B cell (primary cell): ENCODE measurements around the gene TFAP2A. TPM values are rescaled to one million over a fixed set of nuclear protein-coding genes. Genes with fewer than 3 reads are reported as not detected.

Experiments used
- ATAC-seq: fragments of 200-7000 bp; cut with Tn5 transposase; one replicate; pipeline ENCODE4 v1.10.0; 2021; ENCODE audit warnings: low read depth, mild to moderate bottlenecking, moderate number of reproducible peaks, moderate library complexity
- CTCF ChIA-PET: fragments of 350-600 bp; sonication (Branson Sonifier 250); formaldehyde crosslinking; loops from one replicate; lab custom pipeline; 2021; ENCODE audit warnings: antibody characterized with exemption, inconsistent platforms; lab: Charles Lee
- POLR2A ChIA-PET: fragments of 350-600 bp; sonication (Branson Sonifier 250); formaldehyde crosslinking; loops from one replicate; lab custom pipeline; 2021; ENCODE audit warnings: antibody characterized with exemption; lab: Charles Lee
- DNase-seq: peaks from one replicate; pipeline ENCODE4 v3.0.0; 2013
- H2AFZ ChIP-seq: 2 replicates; pipeline ENCODE4 v1.6.1; 2012; ENCODE audit warnings: mild to moderate bottlenecking, low read depth, low read length; ENCODE audit not compliant: insufficient read depth, poor library complexity, severe bottlenecking
- H3K27ac ChIP-seq, 2 donors: 1 replicate in 1 of 2; 2 replicates in 1 of 2; pipeline ENCODE4 v1.5.1; 2012 to 2013; ENCODE audit warnings: low read length in 2 of 2, mild to moderate bottlenecking in 2 of 2, moderate library complexity in 1 of 2
- H3K27me3 ChIP-seq, 4 experiments: fragments of 200-600 bp in 1 of 4; sonication (generic) in 1 of 4; replicated peaks in 1 of 4; 1 replicate in 2 of 4; 2 replicates in 2 of 4; pipeline versions ENCODE4 v1.6.1 to v1.7.0; 2013 to 2016; ENCODE audit warnings: low read length in 3 of 4, mild to moderate bottlenecking in 2 of 4, mixed read lengths in 1 of 4, moderate library complexity in 1 of 4; ENCODE audit not compliant: insufficient read depth in 4 of 4, control insufficient read depth in 3 of 4; ENCODE audit errors: control extremely low read depth in 1 of 4
- H3K36me3 ChIP-seq, 2 experiments: replicated peaks in 1 of 2; 1 replicate in 1 of 2; 2 replicates in 1 of 2; pipeline versions ENCODE4 v1.6.1 to v1.7.1; 2013; ENCODE audit warnings: low read length in 1 of 2; ENCODE audit not compliant: insufficient read depth in 2 of 2, control insufficient read depth in 1 of 2; ENCODE audit errors: control extremely low read depth in 1 of 2, extremely low read depth in 1 of 2
- H3K4me1 ChIP-seq, 2 donors: fragments of 200-600 bp in 1 of 2; sonication (generic) in 1 of 2; 1 replicate in 1 of 2; 2 replicates in 1 of 2; pipeline versions ENCODE4 v1.5.1 to v1.6.1; 2013 to 2017; ENCODE audit warnings: low read length in 2 of 2; ENCODE audit not compliant: control insufficient read depth in 2 of 2, insufficient read depth in 2 of 2
- H3K4me2 ChIP-seq: replicated peaks from 2 replicates; pipeline ENCODE3; 2012; ENCODE audit warnings: mild to moderate bottlenecking, low read depth, low read length; ENCODE audit not compliant: poor library complexity, severe bottlenecking
- H3K4me3 ChIP-seq, 5 experiments: fragments of 200-600 bp in 1 of 5; sonication (generic) in 1 of 5; 1 replicate in 3 of 5; 2 replicates in 2 of 5; pipeline versions ENCODE4 v1.5.1 to v1.7.0; 2011 to 2016; ENCODE audit warnings: low read length in 4 of 5, mild to moderate bottlenecking in 4 of 5, low read depth in 2 of 5, control low read depth in 1 of 5, moderate library complexity in 1 of 5; ENCODE audit not compliant: insufficient read depth in 1 of 5; ENCODE audit errors: control extremely low read depth in 1 of 5, extremely low read depth in 1 of 5
- H3K79me2 ChIP-seq: fragments of 200-600 bp; sonication (generic); one replicate; pipeline ENCODE4 v1.6.0; 2016; ENCODE audit warnings: low read length; ENCODE audit not compliant: control insufficient read depth, insufficient read depth
- H3K9ac ChIP-seq: fragments of 200-600 bp; sonication (generic); 2 replicates; pipeline ENCODE4 v1.6.1; 2017; ENCODE audit warnings: mild to moderate bottlenecking, low read length, moderate library complexity
- H3K9me3 ChIP-seq, 3 donors: one replicate each; pipeline versions ENCODE4 v1.6.1 to v1.7.1; 2013; ENCODE audit warnings: low read length in 2 of 3; ENCODE audit not compliant: control insufficient read depth in 2 of 3, insufficient read depth in 1 of 3; ENCODE audit errors: control extremely low read depth in 1 of 3
- H4K20me1 ChIP-seq: 2 replicates; pipeline ENCODE4 v1.6.0; 2012; ENCODE audit warnings: mild to moderate bottlenecking, low read length; ENCODE audit not compliant: insufficient read depth, control insufficient read depth, poor library complexity, severe bottlenecking
- H3K27ac Mint-ChIP-seq: one replicate; pipeline ENCODE4 v1.8.0; 2021; ENCODE audit warnings: mixed read lengths
- H3K27me3 Mint-ChIP-seq: one replicate; pipeline ENCODE4 v1.8.0; 2021; ENCODE audit warnings: mixed read lengths
- H3K4me1 Mint-ChIP-seq: one replicate; pipeline ENCODE4 v1.8.0; 2021; ENCODE audit warnings: mixed read lengths
- H3K4me3 Mint-ChIP-seq: one replicate; pipeline ENCODE4 v1.8.0; 2021; ENCODE audit warnings: mixed read lengths
- H3K9me3 Mint-ChIP-seq: one replicate; pipeline ENCODE4 v1.8.0; 2022; ENCODE audit warnings: mixed read lengths; ENCODE audit not compliant: insufficient read depth
- CTCF ChIP-seq: fragments of 200-600 bp; IDR thresholded peaks from one replicate; pipeline ENCODE4 v1.8.0; 2022; ENCODE audit warnings: antibody characterized with exemption, mild to moderate bottlenecking
- EZH2 ChIP-seq: IDR thresholded peaks from 2 replicates; pipeline ENCODE4 v1.6.1; 2012; ENCODE audit warnings: borderline replicate concordance, low read depth, mild to moderate bottlenecking, moderate library complexity, low read length; ENCODE audit not compliant: insufficient read depth, poor library complexity, severe bottlenecking
- WGBS: methylation state at CpG from one replicate; pipeline ENCODE4 v1.1.5; 2013; ENCODE audit warnings: missing lambda C conversion rate; ENCODE audit not compliant: insufficient coverage; 5-methylcytosine and 5-hydroxymethylcytosine counted together
- intact Hi-C: fragments of 100-400 bp; cut with micrococcal nuclease; formaldehyde crosslinking; loops from one replicate; pipeline ENCODE4 v1.10.0; 2022
- polyA plus RNA-seq: library from polyadenylated mRNA; depleted of rRNA; stranded (reverse); fragments of >200 nt; gene quantifications from 2 replicates; pipeline ENCODE4 v1.2.3, GENCODE V29; 2012
- total RNA-seq, 2 donors: library from RNA; stranded (reverse); fragments of 120-200 nt in 1 of 2; gene quantifications; 1 replicate in 1 of 2; 2 replicates in 1 of 2; pipeline versions ENCODE4 v1.2.3 to v1.2.4, GENCODE V29; 2013 to 2022

Gene TFAP2A
- total and polyA plus RNA-seq, 2 donors (not counting 1 experiment from before 2014, with no cell fraction given) = not detected

GRCh38 chr6:10413262-10413849, 1.5 kb downstream of the TFAP2A start:
- DNase-seq (no peak), ATAC-seq (no peak)
- peak overlapping the region; percentile 95 for H3K4me2 ChIP-seq
- peaks cover 37 to 52% of the 10 kb centered on the region in 2 donors for H3K4me1 ChIP-seq
- H3K4me1 Mint-ChIP-seq = peaks cover 32% of the 10 kb centered on the region
- peak overlapping the region; percentile 41 for H3K27ac Mint-ChIP-seq
- TF ChIP-seq CTCF = no peak
- TF ChIP-seq EZH2 = no peak
- POLR2A ChIA-PET = interaction anchor here (0.7 kb wide), 1 partner anchor 15 kb away, joined by 3 read pairs; no protein-coding TSS in a partner anchor
- H3K4me3 ChIP-seq = peak overlapping the region in 3 of 5 experiments; percentile 70 to 86 (median 74)
- H2AFZ ChIP-seq = peak overlapping the region; percentile 86
- H3K36me3 ChIP-seq = no peaks in the 10 kb centered on the region
- H3K9me3 ChIP-seq = peaks cover 1 to 78% (median 51%) of the 10 kb centered on the region in 3 donors
- peaks cover 4% of the 10 kb centered on the region for H3K9me3 Mint-ChIP-seq
- 10% methylated on average over 18 of the region's 31 CpGs for WGBS
- CTCF ChIA-PET = no interaction called here
- H3K27me3 Mint-ChIP-seq = peaks cover 82% of the 10 kb centered on the region
- H3K27me3 ChIP-seq = peaks cover 2 to 90% (median 74%) of the 10 kb centered on the region in 4 experiments
- H3K79me2 ChIP-seq = no peaks in the 10 kb centered on the region
- peak overlapping the region; percentile 76 for H3K4me3 Mint-ChIP-seq
- H3K27ac ChIP-seq = no peak overlapping the region
- peak overlapping the region; percentile 80 for H3K9ac ChIP-seq
- intact Hi-C loops = no loop called here
- no peaks in the 10 kb centered on the region for H4K20me1 ChIP-seq
